ENCODE results near the gene CIB4. TPM values are rescaled to one million over a fixed set of nuclear protein-coding genes. Genes with fewer than 3 reads are reported as not detected.

CIB4 gene
- total and polyA plus RNA-seq, 2 of the 4 experiments (the other 2 are of a cell fraction), result not detected

DNA sequence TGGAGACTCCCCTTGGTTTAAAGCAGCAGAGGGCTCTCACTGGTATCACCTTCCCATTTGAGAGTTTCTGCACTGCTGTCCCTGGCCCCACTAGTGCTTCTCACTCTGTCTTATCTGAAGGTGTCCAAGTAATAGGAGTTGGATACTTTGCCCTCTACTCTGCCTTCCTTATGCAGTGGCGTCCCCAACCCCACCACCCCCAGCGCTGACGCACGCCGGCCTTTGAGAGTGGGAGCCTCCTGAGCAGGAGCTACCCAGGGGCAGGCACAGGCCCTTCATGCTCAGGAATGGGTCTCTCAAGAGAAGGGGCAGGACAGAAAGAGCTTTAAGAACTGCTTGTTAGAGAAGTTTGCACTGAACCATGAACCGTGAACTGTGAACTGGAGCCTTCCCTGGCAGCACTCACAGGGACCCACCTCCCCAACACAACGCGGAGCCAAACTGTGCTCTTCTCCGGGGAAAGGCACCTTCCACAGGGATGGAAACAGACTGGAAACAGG lies 3.3 kb downstream of the CIB4 start:
- no CpG with 5 or more reads among the region's 9 CpGs for WGBS, 2 experiments (ENCODE audit: extremely low coverage in 2 of 2, insufficient read length in 1 of 2)

More for the DNA sequence above, 3.3 kb downstream of the CIB4 start:
- no peak overlapping the region for H2AFZ ChIP-seq (replicated peaks; ENCODE audit: low read length, poor library complexity)
- no peaks in the 10 kb centered on the region for H3K79me1 ChIP-seq (ENCODE audit: low read depth in 1 of 2, low read length in 2 of 2)
- ChIA-PET CTCF (interaction anchor here (0.6 kb wide), 1 partner anchor 105 kb away, joined by 3 read pairs; no protein-coding TSS in a partner anchor), POLR2A (ENCODE audit: unreplicated experiment) (no interaction called here)
- DNase-seq, result no peak
- no peak overlapping the region for H2AK9ac ChIP-seq (replicated peaks; ENCODE audit: low read depth, low read length, poor library complexity)
- H3K14ac ChIP-seq (replicated peaks; ENCODE audit: low read depth, low read length), result no peak overlapping the region
- peaks cover 48% of the 10 kb centered on the region for H3K27me3 ChIP-seq (ENCODE audit: control insufficient read depth, insufficient read depth, low read length)
- no peak overlapping the region for H4K8ac ChIP-seq (ENCODE audit: low read depth in 2 of 2, low read length in 2 of 2)
- H3K4me3 ChIP-seq (ENCODE audit: insufficient read depth, low read depth, low read length), result no peak overlapping the region
- no peak overlapping the region for H2AK5ac ChIP-seq (ENCODE audit: low read depth, low read length)
- in situ Hi-C loops (cut with MboI; ENCODE audit: low sequenced_read_pairs) (no loop called here), dilution Hi-C loops (cut with HindIII; ENCODE audit: low sequenced_read_pairs, unreplicated experiment) (no loop called here), intact Hi-C loops (cut with micrococcal nuclease) (no loop called here)
- ATAC-seq (ENCODE audit: low read depth), result no peak
- no peak overlapping the region for H4K5ac ChIP-seq (ENCODE audit: low read depth, low read length)
- no peak overlapping the region for H3K23ac ChIP-seq (ENCODE audit: low read depth, low read length)
- TF ChIP-seq POLR2A (IDR thresholded peaks at IDR 0.05; ENCODE audit: low read depth, low read length), result no peak
- no peak for TF ChIP-seq MAZ (IDR thresholded peaks at IDR 0.05; ENCODE audit: borderline replicate concordance, low read depth, low read length)
- TF ChIP-seq, protein P1, sequence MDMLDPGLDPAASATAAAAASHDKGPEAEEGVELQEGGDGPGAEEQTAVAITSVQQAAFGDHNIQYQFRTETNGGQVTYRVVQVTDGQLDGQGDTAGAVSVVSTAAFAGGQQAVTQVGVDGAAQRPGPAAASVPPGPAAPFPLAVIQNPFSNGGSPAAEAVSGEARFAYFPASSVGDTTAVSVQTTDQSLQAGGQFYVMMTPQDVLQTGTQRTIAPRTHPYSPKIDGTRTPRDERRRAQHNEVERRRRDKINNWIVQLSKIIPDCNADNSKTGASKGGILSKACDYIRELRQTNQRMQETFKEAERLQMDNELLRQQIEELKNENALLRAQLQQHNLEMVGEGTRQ (IDR thresholded peaks at IDR 0.05; ENCODE audit: low read depth, low read length), result no peak
- TF ChIP-seq, protein P2, sequence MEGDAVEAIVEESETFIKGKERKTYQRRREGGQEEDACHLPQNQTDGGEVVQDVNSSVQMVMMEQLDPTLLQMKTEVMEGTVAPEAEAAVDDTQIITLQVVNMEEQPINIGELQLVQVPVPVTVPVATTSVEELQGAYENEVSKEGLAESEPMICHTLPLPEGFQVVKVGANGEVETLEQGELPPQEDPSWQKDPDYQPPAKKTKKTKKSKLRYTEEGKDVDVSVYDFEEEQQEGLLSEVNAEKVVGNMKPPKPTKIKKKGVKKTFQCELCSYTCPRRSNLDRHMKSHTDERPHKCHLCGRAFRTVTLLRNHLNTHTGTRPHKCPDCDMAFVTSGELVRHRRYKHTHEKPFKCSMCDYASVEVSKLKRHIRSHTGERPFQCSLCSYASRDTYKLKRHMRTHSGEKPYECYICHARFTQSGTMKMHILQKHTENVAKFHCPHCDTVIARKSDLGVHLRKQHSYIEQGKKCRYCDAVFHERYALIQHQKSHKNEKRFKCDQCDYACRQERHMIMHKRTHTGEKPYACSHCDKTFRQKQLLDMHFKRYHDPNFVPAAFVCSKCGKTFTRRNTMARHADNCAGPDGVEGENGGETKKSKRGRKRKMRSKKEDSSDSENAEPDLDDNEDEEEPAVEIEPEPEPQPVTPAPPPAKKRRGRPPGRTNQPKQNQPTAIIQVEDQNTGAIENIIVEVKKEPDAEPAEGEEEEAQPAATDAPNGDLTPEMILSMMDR (conservative IDR thresholded peaks at IDR 0.05; ENCODE audit: low read depth, low read length), result no peak
- TF ChIP-seq BHLHE40 (IDR thresholded peaks at IDR 0.05; ENCODE audit: low read depth, low read length), result no peak
- TF ChIP-seq NFE2L2 (IDR thresholded peaks at IDR 0.05; ENCODE audit: low read depth, low read length), result no peak
- TF ChIP-seq RAD21 (IDR thresholded peaks at IDR 0.05; ENCODE audit: low read length), result no peak
- no peak for TF ChIP-seq FOS (IDR thresholded peaks at IDR 0.05; ENCODE audit: low read depth, low read length)
- TF ChIP-seq MXI1 (IDR thresholded peaks at IDR 0.05; ENCODE audit: borderline replicate concordance, low read depth, low read length), result no peak
- no peak for TF ChIP-seq CHD1 (IDR thresholded peaks at IDR 0.05; ENCODE audit: low read depth, low read length)
- H2BK20ac ChIP-seq (ENCODE audit: low read depth, low read length), result no peak overlapping the region
- no peak overlapping the region for H2BK5ac ChIP-seq (ENCODE audit: low read depth, low read length, poor library complexity, severe bottlenecking)
- no peak overlapping the region for H3K4ac ChIP-seq (ENCODE audit: low read depth, low read length)
- H3K56ac ChIP-seq (ENCODE audit: extremely low read depth, insufficient read depth, low read length), result no peak overlapping the region
- H3K18ac ChIP-seq (ENCODE audit: low read depth, low read length), result no peak overlapping the region
- H3K9ac ChIP-seq (ENCODE audit: low read depth, low read length), result no peak overlapping the region
- H3K27ac ChIP-seq (ENCODE audit: insufficient read depth, low read length), result no peak overlapping the region
- no TSS peak for BruUV-seq (replicated peaks)
- H2BK120ac ChIP-seq (ENCODE audit: low read depth, low read length), result no peak overlapping the region
- no peaks in the 10 kb centered on the region for H3K9me3 ChIP-seq (ENCODE audit: control insufficient read depth, insufficient read depth, low read length)
- H2BK15ac ChIP-seq (ENCODE audit: low read depth, low read length), result no peak overlapping the region
- H4K91ac ChIP-seq (ENCODE audit: insufficient read depth, low read depth, low read length), result no peak overlapping the region
- H3K4me1 ChIP-seq (ENCODE audit: control insufficient read depth, insufficient read depth, low read length), result peaks cover 2% of the 10 kb centered on the region; the same call in 1 of the 2 replicates
- H3K4me2 ChIP-seq (ENCODE audit: low read depth, low read length), result no peak overlapping the region
- H4K20me1 ChIP-seq (ENCODE audit: insufficient read depth, low read length), result no peaks in the 10 kb centered on the region
- H3K36me3 ChIP-seq (ENCODE audit: control insufficient read depth, insufficient read depth, low read length), result no peaks in the 10 kb centered on the region
- H3K9me1 ChIP-seq (ENCODE audit: insufficient read depth, low read length), result no peaks in the 10 kb centered on the region

All from IMR-90 (cell line).